Measurements from ENCODE around the gene FAM193A.
"Not testable (repeated sequence)": the region's sequence is repeated elsewhere in the genome, so short reads cannot be mapped to it uniquely, and the experiment has no call there.

The FAM193A gene

GRCh38 chr4:2583092-2583491, 46.6 kb downstream of the FAM193A start:
- TF ChIP-seq CTCF (IDR thresholded peaks at IDR 0.05; ENCODE audit: control extremely low read depth, extremely low read depth, low read depth, missing control alignments), result no peak
- CTCF ChIA-PET, result no interaction called here
- POLR2A ChIA-PET, result no interaction called here
- no peak for DNase-seq (ENCODE audit: extremely low spot score)

- ChIA-PET POLR2A (no interaction called here), CTCF (no interaction called here)
- DNase-seq (ENCODE audit: extremely low spot score), result no peak
- no peak for TF ChIP-seq CTCF (IDR thresholded peaks at IDR 0.05; ENCODE audit: control extremely low read depth, extremely low read depth, low read depth, missing control alignments)
Observed at GRCh38 chr4:2583517-2583916, 47.1 kb downstream of the FAM193A start.

GRCh38 chr4:2586502-2586901, 50.1 kb downstream of the FAM193A start:
- POLR2A ChIA-PET, result no interaction called here
- CTCF ChIA-PET, result interaction anchor here (1.1 kb wide), 1 partner anchor 9 kb away, joined by 3 read pairs; no protein-coding TSS in a partner anchor
- TF ChIP-seq CTCF (IDR thresholded peaks at IDR 0.05; ENCODE audit: control extremely low read depth, extremely low read depth, low read depth, missing control alignments), result no peak

GRCh38 chr4:2587213-2587823, 50.9 kb downstream of the FAM193A start:
- CTCF ChIA-PET, result interaction anchor here (1.1 kb wide), 1 partner anchor 10 kb away, joined by 3 read pairs; no protein-coding TSS in a partner anchor
- POLR2A ChIA-PET, result no interaction called here
- no peak for TF ChIP-seq CTCF (IDR thresholded peaks at IDR 0.05; ENCODE audit: control extremely low read depth, extremely low read depth, low read depth, missing control alignments)
- no peak for DNase-seq (ENCODE audit: extremely low spot score)

More at GRCh38 chr4:2586502-2586901, 50.1 kb downstream of the FAM193A start:
- no peak for DNase-seq (ENCODE audit: extremely low spot score)

- no peak for TF ChIP-seq CTCF (IDR thresholded peaks at IDR 0.05; ENCODE audit: control extremely low read depth, extremely low read depth, low read depth, missing control alignments)
- CTCF ChIA-PET, result no interaction called here
- POLR2A ChIA-PET, result no interaction called here
- no peak for DNase-seq (ENCODE audit: extremely low spot score)
Observed at GRCh38 chr4:2588259-2588658, 51.8 kb downstream of the FAM193A start.

GRCh38 chr4:2591189-2591588, 54.7 kb downstream of the FAM193A start:
- no peak for TF ChIP-seq CTCF (IDR thresholded peaks at IDR 0.05; ENCODE audit: control extremely low read depth, extremely low read depth, low read depth, missing control alignments)
- no peak for DNase-seq (ENCODE audit: extremely low spot score)
- ChIA-PET POLR2A (no interaction called here), CTCF (interaction anchor here (1.6 kb wide), 1 partner anchor 9 kb away, joined by 4 read pairs; no protein-coding TSS in a partner anchor)

GRCh38 chr4:2592014-2592413, 55.6 kb downstream of the FAM193A start:
- CTCF ChIA-PET, result interaction anchor here (2.7 kb wide), 1 partner anchor 10 kb away, joined by 9 read pairs; no protein-coding TSS in a partner anchor
- POLR2A ChIA-PET, result not testable (repeated sequence)

More at GRCh38 chr4:2592014-2592413, 55.6 kb downstream of the FAM193A start:
- DNase-seq (ENCODE audit: extremely low spot score), result not testable (repeated sequence)

Data from GM10248 (cell line).